NCI-H2107 treated with DMSO at 0.1 percent for 48 hours (cell line): ENCODE measurements around the gene MICALL1.
"Not testable (repeated sequence)": the region's sequence is repeated elsewhere in the genome, so short reads cannot be mapped to it uniquely, and the experiment has no call there.

Experiments
- DNase-seq: peaks from one replicate; lab custom pipeline; 2025; ENCODE audit not compliant: unreplicated experiment; lab: John Stamatoyannopoulos, UW

Gene MICALL1

DNA sequence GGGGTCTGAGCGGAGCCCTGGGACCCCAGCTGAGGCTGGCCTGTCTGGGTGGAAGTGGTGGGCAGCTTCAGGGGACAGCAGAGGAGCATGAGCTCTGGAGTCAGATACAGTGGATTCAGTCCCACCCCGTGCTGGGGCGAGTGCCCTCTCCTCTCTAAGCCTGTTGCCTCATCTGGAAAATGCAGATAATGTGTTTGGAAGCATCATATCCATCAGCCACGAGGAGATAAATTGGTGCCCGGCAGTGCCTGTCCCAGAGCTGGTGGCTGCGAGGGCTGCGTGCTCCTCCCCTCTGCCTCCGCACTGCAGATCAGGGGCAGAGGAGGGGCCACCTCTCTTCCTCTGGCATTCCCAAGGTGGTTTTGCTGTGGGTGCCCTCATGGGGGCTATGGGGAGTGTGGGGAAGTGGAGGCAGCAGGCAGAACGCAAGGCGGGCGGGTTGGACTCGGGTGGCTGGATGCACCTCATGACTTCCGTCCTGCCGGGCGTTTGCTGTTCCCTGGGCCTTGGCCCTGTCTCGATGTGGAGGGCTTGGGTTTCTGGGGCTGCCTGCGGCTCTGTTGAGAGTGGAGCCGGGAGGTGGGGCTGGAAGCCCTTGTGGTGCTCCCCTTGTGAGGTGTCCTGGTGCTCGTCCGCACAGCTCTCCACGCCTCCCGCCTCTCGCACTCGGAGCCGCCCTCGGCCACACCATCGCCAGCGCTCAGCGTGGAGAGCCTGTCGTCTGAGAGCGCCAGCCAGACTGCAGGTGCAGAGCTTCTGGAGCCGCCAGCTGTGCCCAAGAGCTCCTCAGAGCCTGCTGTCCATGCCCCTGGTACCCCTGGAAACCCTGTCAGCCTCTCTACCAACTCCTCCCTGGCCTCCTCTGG is 20.9 kb downstream of the MICALL1 start:
- no peak for DNase-seq

DNA sequence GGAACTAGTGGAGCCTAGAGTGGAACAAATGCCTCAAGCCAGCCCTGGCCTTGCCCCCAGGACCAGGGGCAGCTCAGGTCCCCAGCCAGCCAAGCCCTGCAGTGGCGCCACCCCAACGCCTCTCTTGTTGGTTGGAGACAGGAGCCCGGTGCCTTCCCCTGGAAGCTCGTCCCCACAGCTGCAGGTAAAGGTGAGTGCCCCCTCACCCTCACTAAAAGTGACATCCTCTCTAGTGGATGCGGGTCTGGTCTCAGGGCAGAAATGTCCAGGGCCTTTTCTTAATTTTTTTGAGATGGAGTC is 21.5 kb downstream of the MICALL1 start:
- DNase-seq = no peak

DNA sequence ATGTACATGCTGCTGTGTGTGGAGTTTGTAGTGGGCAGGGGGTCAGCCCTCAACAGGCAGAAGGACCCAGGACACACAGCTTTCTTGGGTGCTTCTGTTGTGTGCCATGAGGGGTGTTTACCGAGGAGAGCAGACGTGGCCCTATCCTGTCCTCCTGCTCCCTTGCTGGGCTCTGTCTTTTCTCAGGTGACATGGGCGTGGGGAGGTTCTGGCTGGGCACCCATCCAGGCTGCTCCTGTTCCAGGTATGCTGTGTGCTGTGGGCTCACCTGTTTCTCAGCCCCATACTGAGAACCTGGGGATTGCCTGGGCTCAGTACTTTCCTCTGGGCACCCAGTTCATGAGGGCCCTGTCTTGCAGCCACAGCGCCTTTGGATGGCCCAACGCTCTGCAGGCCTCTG is 23.3 kb downstream of the MICALL1 start:
- DNase-seq = no peak

DNA sequence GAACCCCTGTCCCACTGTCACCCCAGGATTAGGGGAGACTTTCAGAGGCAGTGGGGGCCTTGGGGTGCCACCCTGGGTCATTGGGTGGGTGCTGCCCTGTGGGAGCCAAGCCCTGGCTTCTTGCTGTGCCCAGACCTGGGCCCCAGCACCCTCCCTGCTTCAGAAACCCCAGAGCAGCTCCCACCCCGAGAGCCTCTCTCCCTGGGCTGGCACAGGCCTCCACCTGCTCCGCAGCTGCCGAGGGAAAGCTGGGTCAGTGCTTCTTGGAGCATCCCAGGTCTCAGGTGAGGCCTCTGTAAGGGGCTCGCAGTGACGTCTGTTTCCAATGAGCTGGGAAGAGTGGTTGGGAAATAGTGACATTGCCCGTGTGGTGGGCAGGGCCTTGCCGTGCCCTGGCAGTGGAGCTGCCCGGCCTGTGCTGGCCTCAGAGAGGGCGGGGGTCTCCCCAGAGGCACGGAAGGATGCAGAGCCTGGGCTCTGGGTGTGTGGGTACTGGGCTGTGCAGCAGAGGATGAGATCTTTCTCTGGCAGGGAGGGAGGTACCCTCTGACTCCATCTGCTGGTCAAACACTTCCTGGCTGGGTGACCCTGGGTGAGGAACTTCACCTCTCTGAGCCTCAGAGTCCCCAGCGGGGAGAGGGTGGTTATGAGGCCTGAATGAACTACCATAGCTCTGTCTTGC is 24.3 kb downstream of the MICALL1 start:
- DNase-seq = no peak

DNA sequence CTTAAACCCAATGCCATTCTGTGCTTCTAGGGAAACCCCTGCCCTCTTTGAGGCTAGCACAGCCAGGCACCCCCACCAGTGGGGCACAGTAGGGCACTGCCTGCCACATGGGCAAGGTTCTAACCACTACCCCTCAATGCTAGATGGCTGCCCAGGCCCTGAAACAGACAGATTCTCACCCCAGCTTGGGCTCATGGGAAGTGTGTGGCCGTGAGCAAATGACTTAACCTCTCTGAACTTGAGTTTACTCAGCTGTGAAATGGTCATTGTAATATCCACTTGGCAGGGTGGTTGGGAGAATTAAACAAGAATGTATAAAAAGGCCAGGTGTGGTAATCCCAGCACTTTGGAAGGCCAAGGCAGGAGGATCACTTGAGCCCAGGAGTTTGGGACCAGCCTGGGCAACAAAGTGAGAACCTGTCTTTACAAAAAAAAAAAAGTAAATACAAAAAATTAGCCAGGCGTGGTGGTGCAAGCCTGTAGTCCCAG is 24.9 kb downstream of the MICALL1 start:
- no peak for DNase-seq

DNA sequence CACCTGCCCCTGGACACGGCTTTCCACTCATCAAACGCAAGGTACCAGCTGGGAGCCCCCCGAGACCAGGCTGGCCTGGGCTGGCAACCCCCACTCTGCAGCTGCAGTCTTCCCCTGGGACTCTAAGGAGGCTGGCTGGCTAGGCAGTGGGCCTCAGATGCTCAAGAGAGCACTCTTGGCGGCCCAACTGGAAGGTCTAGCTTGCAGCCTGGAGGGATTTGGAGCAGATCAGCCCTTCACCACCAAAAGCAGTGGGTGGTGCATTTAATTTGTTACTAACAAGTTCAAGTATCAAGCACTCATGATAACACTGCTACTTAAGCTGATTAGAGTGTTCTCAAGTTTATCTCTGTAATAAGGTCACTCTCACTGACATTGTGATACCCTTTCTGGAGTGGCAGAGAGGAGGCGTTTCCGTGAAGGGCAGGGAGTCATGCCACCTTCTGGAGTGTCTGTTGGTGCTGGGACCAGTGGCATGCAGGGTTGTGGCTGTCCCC is 25.8 kb downstream of the MICALL1 start:
- DNase-seq = peak; percentile 32

DNA sequence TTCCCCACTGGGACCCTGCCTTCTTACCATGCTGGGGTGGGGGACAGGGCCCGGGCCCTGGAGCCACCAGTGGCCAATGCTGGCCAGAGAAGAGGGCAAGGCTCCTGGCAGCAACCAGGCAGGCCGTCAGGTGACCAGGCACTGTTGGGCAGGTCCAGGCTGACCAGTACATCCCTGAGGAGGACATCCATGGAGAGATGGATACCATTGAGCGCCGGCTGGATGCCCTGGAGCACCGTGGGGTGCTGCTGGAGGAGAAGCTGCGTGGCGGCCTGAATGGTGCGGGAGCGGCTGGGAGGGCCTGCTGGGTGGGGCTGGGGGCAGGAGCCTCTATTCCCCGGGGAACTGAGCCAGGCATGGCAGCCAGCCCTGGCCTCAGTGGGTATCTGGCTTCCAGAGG is 26.3 kb downstream of the MICALL1 start:
- no peak for DNase-seq

DNA sequence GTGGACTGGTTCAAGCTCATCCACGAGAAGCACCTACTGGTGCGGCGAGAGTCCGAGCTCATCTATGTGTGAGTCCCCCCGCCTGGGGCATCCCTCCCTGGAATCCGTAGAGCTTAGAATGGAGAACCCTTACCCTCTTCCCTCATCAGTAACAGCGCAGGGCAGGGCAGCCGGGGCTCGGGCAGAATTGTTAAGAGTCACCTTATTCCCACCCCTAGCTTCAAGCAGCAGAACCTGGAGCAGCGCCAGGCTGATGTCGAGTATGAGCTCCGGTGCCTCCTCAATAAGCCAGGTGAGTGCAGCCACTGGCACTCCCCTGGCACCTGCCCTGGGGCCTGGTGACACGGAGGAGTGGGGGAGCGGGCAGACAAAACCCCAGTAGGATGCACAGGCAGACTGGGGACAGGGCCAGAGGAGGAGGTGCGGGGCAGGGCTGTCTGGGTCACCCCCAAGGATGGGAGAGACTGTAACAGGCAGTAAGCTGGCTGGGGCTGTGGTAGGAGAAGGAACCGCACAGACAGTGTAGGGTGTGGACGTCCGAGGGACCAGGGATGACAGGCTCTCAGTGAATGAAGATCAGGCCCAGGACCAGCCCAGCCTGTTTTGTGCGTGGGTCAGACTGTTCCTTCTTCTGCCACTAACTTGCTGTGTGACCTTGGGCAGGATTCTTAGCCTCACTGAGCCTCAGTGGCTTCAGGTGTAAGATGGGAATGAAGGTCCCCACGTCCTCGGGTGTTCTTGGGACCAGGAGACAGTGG is 26.9 kb downstream of the MICALL1 start:
- no peak for DNase-seq

DNA sequence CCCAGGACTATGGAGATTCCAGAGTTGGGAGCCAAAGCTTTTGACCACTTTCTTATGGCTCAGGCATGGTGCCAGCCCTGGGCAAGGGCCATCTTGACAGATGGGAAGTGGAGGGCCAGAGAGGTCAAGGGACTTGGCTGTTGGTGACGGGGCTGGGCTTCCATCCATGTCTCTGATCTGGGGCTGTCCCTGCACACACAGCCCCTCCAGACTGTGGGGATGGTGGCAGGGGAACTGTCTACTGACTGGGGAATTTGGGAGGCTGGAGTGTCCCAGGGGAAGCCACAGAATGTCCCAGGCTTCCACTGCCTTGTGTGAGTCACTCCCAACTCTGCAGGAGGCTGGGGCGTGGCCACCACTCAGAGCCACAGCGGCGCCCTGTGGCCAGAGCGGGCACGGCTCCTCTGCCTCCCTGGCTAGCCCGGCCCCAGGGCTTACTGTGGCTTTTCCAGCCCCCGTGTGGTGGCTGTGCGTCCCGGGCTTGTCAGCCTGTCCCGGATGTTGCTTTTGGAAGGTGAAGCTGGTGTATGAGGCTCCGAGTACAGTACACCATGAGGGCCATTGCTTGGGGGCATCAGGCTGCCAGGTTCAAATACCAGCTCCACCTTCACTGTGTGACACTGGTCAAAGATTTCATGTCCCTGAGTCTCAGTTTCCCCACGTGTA is 27.7 kb downstream of the MICALL1 start:
- peak; percentile 14 for DNase-seq

DNA sequence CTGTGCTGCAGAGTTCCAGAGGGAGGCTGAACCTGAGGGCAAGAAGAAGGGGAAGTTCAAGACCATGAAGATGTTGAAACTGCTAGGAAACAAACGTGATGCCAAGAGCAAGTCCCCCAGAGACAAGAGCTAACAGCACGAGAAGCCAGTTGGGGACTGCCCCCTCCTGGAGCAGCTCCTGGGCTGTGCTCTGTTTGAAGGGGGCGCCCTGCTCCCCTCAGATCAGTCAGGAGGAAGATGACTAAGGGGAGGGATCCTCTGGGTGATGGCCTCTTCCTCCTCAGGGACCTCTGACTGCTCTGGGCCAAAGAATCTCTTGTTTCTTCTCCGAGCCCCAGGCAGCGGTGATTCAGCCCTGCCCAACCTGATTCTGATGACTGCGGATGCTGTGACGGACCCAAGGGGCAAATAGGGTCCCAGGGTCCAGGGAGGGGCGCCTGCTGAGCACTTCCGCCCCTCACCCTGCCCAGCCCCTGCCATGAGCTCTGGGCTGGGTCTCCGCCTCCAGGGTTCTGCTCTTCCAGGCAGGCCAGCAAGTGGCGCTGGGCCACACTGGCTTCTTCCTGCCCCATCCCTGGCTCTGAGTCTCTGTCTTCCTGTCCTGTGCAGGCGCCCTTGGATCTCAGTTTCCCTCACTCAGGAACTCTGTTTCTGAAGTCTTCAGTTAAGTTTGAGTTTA is 34.7 kb downstream of the MICALL1 start:
- no peak for DNase-seq

DNA sequence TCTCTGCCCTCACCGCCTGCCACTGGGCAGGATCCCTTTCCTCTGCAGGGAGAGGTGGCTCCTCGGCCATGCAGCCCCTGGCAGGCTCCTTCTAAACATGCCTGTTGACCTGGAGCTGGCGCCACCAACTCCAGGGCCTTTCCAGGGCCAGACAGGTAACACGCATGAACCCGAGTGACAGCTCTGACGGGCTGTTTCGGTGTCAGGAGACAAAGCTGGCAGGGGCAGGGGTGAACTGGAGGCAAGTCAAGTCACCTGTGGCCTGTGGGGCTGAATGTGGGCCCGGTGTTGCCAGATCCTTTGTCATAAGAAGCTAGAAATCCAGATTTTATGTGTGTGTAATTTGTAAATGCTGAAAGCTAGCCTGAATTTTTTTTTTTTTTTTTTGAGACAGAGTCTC is 36.0 kb downstream of the MICALL1 start:
- no peak for DNase-seq

DNA sequence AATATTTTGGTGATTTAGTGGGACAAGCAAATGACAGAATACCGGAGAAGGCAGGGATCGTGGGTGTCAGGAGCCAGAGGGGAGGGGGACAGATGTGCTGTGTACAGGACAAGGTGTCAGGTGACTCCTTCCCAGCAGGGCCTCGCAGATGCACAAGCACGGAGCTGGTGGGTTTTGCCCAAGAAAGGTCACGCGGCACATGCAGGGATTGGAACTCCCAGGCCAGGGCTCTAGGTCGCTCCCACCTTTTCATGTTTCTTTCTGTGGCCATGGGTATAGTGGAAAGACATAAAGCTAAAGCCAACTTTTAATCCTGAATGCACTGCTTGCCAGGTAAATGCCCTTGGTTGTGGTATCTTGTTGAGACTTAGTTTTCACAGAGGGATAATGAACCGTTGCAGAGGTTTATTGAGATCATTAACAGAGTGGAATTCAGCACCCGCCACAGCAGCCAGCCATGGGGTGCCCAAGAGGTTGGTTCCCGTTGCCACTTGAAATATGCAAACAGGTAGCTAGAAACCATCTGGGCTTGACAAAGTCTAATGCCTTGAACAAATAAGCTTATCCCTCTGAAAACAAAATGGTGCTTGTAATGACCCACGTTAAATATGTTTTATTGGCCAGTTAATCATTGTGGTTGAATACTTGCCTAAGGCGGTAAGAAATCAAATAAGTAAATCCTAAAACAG is 37.2 kb downstream of the MICALL1 start:
- DNase-seq = no peak

DNA sequence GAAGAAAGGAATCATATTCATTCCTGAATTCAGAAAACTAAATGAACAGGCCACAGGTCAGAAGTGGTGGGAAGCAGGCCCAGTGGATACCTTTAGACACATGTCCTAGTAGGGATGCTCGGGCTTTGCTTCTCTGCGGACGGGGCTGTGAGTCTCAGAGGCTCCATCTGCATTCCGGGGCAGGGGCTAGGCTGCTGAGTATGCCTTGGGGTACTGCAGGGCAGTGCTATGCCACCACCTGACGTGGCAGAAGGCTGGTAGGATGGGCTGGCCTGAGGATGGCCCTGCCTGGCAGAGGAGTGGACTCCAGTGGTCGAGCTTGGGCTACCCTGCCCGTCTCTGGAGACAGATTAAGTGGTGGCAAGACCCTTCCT is 37.7 kb downstream of the MICALL1 start:
- DNase-seq = no peak

DNA sequence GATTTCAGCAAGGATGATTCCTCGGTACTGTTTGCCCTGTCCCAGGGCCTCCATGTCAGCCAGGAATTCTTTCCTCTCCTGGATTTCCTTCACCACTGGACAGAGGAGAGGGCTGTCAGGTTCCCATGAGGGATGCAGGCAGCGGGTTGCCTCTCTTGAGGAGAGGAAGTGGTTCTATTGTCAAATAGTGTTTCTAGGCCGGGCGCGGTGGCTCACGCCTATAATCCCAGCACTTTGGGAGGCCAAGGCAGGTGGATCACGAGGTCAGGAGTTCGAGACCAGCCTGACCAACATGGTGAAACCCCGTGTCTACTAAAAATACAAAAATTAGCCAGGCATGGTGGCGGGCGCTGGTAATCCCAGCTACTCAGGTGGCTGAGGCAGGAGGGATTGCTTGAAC is 38.3 kb downstream of the MICALL1 start:
- not testable (repeated sequence) for DNase-seq

DNA sequence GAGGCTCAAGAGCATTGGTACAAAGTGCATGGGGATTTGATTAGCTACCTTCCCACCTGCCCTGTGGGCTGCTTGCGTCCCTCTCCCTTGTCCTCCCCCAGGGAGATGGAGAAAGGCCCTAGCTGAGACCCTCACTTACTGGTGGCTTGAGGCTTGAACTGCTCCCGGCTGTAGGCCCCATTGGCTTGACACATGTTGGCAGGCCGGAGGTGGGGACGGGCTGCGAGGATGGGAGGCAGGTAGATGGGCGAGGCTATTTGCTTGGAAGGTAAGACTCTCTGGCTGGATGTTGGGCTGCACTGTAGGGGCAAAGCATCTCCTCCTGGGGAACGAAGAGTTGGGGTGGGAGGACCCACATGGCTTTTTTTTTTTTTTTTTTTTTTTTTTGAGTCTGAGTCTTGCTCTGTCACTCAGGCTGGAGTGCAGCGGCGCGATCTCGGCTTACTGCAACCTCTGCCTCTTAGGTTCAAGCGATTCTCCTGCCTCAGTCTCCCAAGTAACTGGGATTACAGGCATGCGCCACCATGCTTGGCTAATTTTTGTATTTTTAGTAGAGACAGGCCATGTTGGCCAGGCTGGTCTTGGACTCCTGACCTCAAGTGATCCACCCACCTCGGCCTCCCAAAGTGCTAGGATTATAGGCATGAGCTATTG is 41.2 kb downstream of the MICALL1 start:
- DNase-seq = not testable (repeated sequence)

DNA sequence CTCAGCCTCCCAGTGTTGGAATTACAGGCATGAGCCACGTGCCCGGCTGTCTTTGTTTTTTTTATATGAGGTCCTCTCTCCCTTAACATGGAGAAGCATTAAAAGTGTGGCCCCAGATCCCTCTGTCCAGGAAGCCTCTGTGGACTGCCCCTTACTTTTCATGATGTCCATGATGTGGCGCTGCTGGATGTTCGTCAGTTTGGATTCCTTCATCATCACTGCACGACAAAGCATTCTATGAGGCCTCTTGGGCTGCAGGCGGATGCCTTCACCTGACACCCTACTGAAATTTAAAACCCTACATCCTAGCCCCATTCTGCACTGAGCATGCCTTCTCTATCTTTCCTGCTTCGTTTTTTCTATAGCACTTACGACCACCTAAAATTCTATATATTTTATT is 45.2 kb downstream of the MICALL1 start:
- peak; percentile 35 for DNase-seq

DNA sequence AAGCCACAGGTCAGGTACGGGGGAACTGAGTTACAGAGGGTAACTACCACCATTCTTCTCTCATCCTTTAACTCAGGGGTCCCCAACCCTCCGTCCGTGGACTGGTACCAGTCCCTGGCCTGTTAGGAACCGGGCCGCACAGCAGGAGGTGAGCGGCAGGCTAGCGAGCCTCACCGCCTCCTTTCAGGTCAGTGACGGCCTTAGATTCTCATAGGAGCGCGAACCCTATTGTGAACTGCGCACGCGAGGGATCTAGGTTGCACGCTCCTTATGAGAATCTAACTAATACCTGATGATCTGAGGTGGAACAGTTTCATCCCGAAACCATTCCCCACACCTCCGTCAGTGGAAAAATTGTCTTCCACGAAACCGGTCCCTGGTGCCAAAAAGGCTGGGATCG is 46.5 kb downstream of the MICALL1 start:
- DNase-seq = not testable (repeated sequence)

DNA sequence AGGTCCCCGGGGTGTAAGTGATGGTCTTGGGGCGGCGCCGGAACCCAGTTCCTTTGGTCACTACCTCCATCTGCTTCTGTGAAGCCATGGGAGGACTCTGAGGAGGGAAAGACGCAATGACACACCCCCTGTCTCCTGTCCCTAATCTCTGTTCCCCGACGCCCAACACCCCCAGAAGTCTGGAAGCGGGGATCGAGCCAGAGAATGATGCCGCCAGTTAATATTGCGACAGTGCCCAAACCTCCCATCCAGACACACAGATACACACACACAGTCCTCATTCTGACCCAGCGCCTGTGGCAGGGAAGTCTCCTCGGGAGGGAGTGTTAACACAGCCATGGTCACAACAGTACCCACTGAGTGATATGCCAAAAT is 47.0 kb downstream of the MICALL1 start:
- DNase-seq = no peak

DNA sequence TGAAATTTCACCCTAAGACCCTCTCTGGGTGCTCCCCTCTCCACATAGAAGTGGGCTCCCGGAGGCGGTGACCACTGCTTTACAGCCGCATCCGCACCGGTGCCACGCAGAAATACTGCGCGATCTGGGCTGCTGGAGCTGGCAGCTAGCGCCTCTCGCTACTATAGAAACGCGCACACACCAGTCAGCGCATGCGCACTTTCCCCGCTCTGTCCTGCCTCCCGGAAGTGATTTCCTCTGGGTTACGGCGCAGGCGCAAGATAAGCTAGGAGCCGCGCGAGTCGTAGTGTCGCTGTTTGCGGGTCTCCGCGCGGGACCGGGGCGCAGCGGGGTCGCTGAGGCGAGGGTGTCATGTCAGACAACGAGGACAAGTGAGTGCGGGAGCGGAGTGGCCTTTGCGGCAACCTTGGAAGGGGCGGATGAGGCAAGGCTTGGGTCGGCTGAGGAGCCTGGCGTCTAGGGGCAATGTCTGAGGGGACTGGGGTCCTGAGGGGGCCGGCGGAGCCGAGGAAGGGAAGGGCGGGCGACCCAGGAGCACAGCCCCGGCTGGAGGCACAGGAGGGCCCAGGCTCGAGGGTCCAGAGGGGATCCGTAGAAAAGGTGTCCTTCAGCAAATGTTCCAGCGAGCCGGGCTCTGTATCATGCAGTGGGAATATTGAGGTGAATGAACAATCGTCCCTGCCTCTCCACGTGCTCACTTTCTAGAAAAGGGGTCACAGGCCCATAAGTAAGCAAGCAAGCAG is 47.5 kb downstream of the MICALL1 start, which contains the start of the genes C22orf23 and POLR2F:
Gene C22orf23 (minus strand): TSS at position 165 of the 743 bp plus-strand sequence. CDS start 452 bp downstream, outside the sequence.
Gene POLR2F (plus strand): TSS at position 263 of the 743 bp plus-strand sequence. CDS start 89 bp downstream, at position 352.
- DNase-seq = peak; percentile 83
